SK-N-SH treated with all-trans-retinoic acid at 6 μM for 48 hours (cell line): Measurements from ENCODE around the gene RAB3A.

Source experiments
- OSR1 ChIP-seq: fragments of 250-450 bp; sonication (Bioruptor Pico); IDR thresholded peaks from 2 replicates; pipeline ENCODE4 v1.8.0; 2022; ENCODE audit warnings: moderate library complexity, mild to moderate bottlenecking, inconsistent platforms
- PPARA ChIP-seq: fragments of 250-450 bp; sonication (Bioruptor Pico); IDR thresholded peaks from 2 replicates; pipeline ENCODE4 v1.5.0; 2020; ENCODE audit warnings: mild to moderate bottlenecking, borderline replicate concordance
- RARB ChIP-seq: fragments of 250-450 bp; sonication (Bioruptor Pico); IDR thresholded peaks from 2 replicates; pipeline ENCODE4 v1.8.0; 2021; ENCODE audit warnings: mild to moderate bottlenecking, moderate library complexity
- SNAI2 ChIP-seq: fragments of 250-450 bp; sonication (Bioruptor Pico); IDR thresholded peaks from 2 replicates; pipeline ENCODE4 v1.5.0; 2020; ENCODE audit warnings: mild to moderate bottlenecking, moderate library complexity
- ZFP3 ChIP-seq: fragments of 250-450 bp; sonication (Bioruptor Pico); IDR thresholded peaks from 2 replicates; pipeline ENCODE4 v1.5.0; 2020; ENCODE audit warnings: mild to moderate bottlenecking, moderate library complexity
- ZFP30 ChIP-seq: fragments of 450-650 bp; formaldehyde crosslinking; IDR thresholded peaks from 2 replicates; pipeline ENCODE4 v1.5.0; 2022; ENCODE audit warnings: mild to moderate bottlenecking, moderate library complexity
- ZNF8 ChIP-seq: fragments of 450-650 bp; formaldehyde crosslinking; IDR thresholded peaks from 2 replicates; pipeline ENCODE4 v1.5.0; 2020; ENCODE audit warnings: mild to moderate bottlenecking, moderate library complexity
- TF ChIP-seq, protein P1 (sequence below): fragments of 250-450 bp; sonication (Bioruptor Pico); IDR thresholded peaks from 2 replicates; pipeline ENCODE4 v1.8.0; 2020; ENCODE audit warnings: mild to moderate bottlenecking, moderate library complexity, borderline replicate concordance
- TF ChIP-seq, protein P2 (sequence below): fragments of 250-450 bp; sonication (Bioruptor Pico); IDR thresholded peaks from 2 replicates; pipeline ENCODE4 v1.5.1; 2021; ENCODE audit warnings: mild to moderate bottlenecking, moderate library complexity

- TF ChIP-seq SNAI2 (CRISPR knock-in tag) (no peak), OSR1 (CRISPR knock-in tag) (no peak), PPARA (no peak), ZFP3 (CRISPR knock-in tag) (no peak), ZNF8 (CRISPR knock-in tag) (no peak), ZFP30 (no peak), RARB (no peak)
- TF ChIP-seq, protein P1, sequence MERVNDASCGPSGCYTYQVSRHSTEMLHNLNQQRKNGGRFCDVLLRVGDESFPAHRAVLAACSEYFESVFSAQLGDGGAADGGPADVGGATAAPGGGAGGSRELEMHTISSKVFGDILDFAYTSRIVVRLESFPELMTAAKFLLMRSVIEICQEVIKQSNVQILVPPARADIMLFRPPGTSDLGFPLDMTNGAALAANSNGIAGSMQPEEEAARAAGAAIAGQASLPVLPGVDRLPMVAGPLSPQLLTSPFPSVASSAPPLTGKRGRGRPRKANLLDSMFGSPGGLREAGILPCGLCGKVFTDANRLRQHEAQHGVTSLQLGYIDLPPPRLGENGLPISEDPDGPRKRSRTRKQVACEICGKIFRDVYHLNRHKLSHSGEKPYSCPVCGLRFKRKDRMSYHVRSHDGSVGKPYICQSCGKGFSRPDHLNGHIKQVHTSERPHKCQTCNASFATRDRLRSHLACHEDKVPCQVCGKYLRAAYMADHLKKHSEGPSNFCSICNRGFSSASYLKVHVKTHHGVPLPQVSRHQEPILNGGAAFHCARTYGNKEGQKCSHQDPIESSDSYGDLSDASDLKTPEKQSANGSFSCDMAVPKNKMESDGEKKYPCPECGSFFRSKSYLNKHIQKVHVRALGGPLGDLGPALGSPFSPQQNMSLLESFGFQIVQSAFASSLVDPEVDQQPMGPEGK (CRISPR knock-in tag): no peak
- TF ChIP-seq, protein P2, sequence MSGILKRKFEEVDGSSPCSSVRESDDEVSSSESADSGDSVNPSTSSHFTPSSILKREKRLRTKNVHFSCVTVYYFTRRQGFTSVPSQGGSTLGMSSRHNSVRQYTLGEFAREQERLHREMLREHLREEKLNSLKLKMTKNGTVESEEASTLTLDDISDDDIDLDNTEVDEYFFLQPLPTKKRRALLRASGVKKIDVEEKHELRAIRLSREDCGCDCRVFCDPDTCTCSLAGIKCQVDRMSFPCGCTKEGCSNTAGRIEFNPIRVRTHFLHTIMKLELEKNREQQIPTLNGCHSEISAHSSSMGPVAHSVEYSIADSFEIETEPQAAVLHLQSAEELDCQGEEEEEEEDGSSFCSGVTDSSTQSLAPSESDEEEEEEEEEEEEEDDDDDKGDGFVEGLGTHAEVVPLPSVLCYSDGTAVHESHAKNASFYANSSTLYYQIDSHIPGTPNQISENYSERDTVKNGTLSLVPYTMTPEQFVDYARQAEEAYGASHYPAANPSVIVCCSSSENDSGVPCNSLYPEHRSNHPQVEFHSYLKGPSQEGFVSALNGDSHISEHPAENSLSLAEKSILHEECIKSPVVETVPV: no peak
Observed at GRCh38 chr19:18150776-18151624, 52.8 kb downstream of the RAB3A start.
